Stomach smooth muscle (tissue), 2 donors: ENCODE measurements around the gene DYNC1I2.

Source experiments
- H3K27ac ChIP-seq: one replicate; pipeline ENCODE4 v1.7.0; 2013; ENCODE audit warnings: mild to moderate bottlenecking, low read length, inconsistent platforms
- H3K27me3 ChIP-seq, 2 donors: one replicate each; pipeline ENCODE4 v1.7.0; 2013; ENCODE audit warnings: low read length in 2 of 2; ENCODE audit not compliant: insufficient read depth in 2 of 2, control insufficient read depth in 1 of 2
- H3K36me3 ChIP-seq, 2 donors: one replicate each; pipeline ENCODE4 v1.7.0; 2013; ENCODE audit warnings: low read length in 2 of 2; ENCODE audit not compliant: control insufficient read depth in 2 of 2, insufficient read depth in 2 of 2
- H3K4me1 ChIP-seq: one replicate; pipeline ENCODE4 v1.7.0; 2013; ENCODE audit warnings: low read length; ENCODE audit not compliant: control insufficient read depth, insufficient read depth
- H3K4me3 ChIP-seq, 2 donors: one replicate each; pipeline ENCODE4 v1.7.0; 2013; ENCODE audit warnings: low read length in 2 of 2
- H3K9ac ChIP-seq, 2 donors: one replicate each; pipeline ENCODE4 v1.7.0; 2013; ENCODE audit warnings: low read length in 2 of 2, mild to moderate bottlenecking in 1 of 2
- H3K9me3 ChIP-seq, 2 donors: one replicate each; pipeline ENCODE4 v1.7.0; 2013; ENCODE audit warnings: low read length in 2 of 2; ENCODE audit not compliant: control insufficient read depth in 2 of 2
- donor health status: healthy.
- donor health status: Pancreatic carcinoma.

The DYNC1I2 gene

GRCh38 chr2:171675810-171676345, 11.4 kb upstream of the DYNC1I2 start:
- H3K9ac ChIP-seq: no peak overlapping the region
- H3K36me3 ChIP-seq: no peaks in the 10 kb centered on the region
- peaks cover 0 to 2% of the 10 kb centered on the region in 2 donors for H3K27me3 ChIP-seq
- no peaks in the 10 kb centered on the region for H3K4me1 ChIP-seq
- H3K9me3 ChIP-seq: no peaks in the 10 kb centered on the region
- H3K27ac ChIP-seq: no peak overlapping the region
- no peak overlapping the region for H3K4me3 ChIP-seq

- no peaks in the 10 kb centered on the region for H3K4me1 ChIP-seq
- peaks cover 0 to 2% of the 10 kb centered on the region in 2 donors for H3K27me3 ChIP-seq
- H3K36me3 ChIP-seq: no peaks in the 10 kb centered on the region
Observed at GRCh38 chr2:171678619-171679018, 8.7 kb upstream of the DYNC1I2 start.

GRCh38 chr2:171688129-171688465, 828 bp downstream of the DYNC1I2 start:
- H3K4me1 ChIP-seq: no peaks in the 10 kb centered on the region
- peak overlapping the region; percentile 72 for H3K27ac ChIP-seq
- peak overlapping the region; percentile 72 to 96 for H3K9ac ChIP-seq
- H3K27me3 ChIP-seq: no peaks in the 10 kb centered on the region
- H3K36me3 ChIP-seq: no peaks in the 10 kb centered on the region
- peak overlapping the region; percentile 89 to 100 for H3K4me3 ChIP-seq
- H3K9me3 ChIP-seq: no peaks in the 10 kb centered on the region

More at GRCh38 chr2:171678619-171679018, 8.7 kb upstream of the DYNC1I2 start:
- H3K4me3 ChIP-seq: no peak overlapping the region
- H3K9ac ChIP-seq: no peak overlapping the region
- H3K9me3 ChIP-seq: no peaks in the 10 kb centered on the region
- H3K27ac ChIP-seq: no peak overlapping the region

GRCh38 chr2:171692331-171692730, 5.1 kb downstream of the DYNC1I2 start:
- H3K4me3 ChIP-seq: no peak overlapping the region
- H3K27ac ChIP-seq: no peak overlapping the region
- H3K36me3 ChIP-seq: peaks cover 7 to 9% of the 10 kb centered on the region in 2 donors
- no peak overlapping the region for H3K9ac ChIP-seq
- H3K27me3 ChIP-seq: no peaks in the 10 kb centered on the region
- no peaks in the 10 kb centered on the region for H3K9me3 ChIP-seq
- H3K4me1 ChIP-seq: no peaks in the 10 kb centered on the region

- no peaks in the 10 kb centered on the region for H3K27me3 ChIP-seq
- no peak overlapping the region for H3K4me3 ChIP-seq
- peaks cover 4% of the 10 kb centered on the region in 2 donors for H3K36me3 ChIP-seq
- H3K4me1 ChIP-seq: no peaks in the 10 kb centered on the region
- H3K9me3 ChIP-seq: no peaks in the 10 kb centered on the region
- H3K27ac ChIP-seq: no peak overlapping the region
- no peak overlapping the region for H3K9ac ChIP-seq
Observed at GRCh38 chr2:171702781-171703556, 15.7 kb downstream of the DYNC1I2 start.

GRCh38 chr2:171703574-171704347, 16.5 kb downstream of the DYNC1I2 start:
- Histone ChIP-seq H3K27me3 (no peaks in the 10 kb centered on the region), H3K9ac (no peak overlapping the region), H3K9me3 (no peaks in the 10 kb centered on the region), H3K4me1 (no peaks in the 10 kb centered on the region), H3K27ac (no peak overlapping the region), H3K36me3 (peaks cover 0 to 4% of the 10 kb centered on the region in 2 donors), H3K4me3 (no peak overlapping the region)

GRCh38 chr2:171706152-171706803, 19.0 kb downstream of the DYNC1I2 start:
- H3K27me3 ChIP-seq: no peaks in the 10 kb centered on the region
- no peak overlapping the region for H3K4me3 ChIP-seq
- H3K27ac ChIP-seq: no peak overlapping the region
- no peaks in the 10 kb centered on the region for H3K4me1 ChIP-seq
- H3K36me3 ChIP-seq: no peaks in the 10 kb centered on the region
- no peak overlapping the region for H3K9ac ChIP-seq
- no peaks in the 10 kb centered on the region for H3K9me3 ChIP-seq

- no peak overlapping the region for H3K27ac ChIP-seq
- H3K4me3 ChIP-seq: no peak overlapping the region
- no peaks in the 10 kb centered on the region for H3K4me1 ChIP-seq
- no peak overlapping the region for H3K9ac ChIP-seq
- no peaks in the 10 kb centered on the region for H3K27me3 ChIP-seq
- no peaks in the 10 kb centered on the region for H3K9me3 ChIP-seq
- H3K36me3 ChIP-seq: no peaks in the 10 kb centered on the region
Observed at GRCh38 chr2:171707752-171708151, 20.5 kb downstream of the DYNC1I2 start.

- Histone ChIP-seq H3K27me3 (no peaks in the 10 kb centered on the region), H3K9me3 (no peaks in the 10 kb centered on the region), H3K4me1 (no peaks in the 10 kb centered on the region), H3K9ac (no peak overlapping the region), H3K4me3 (no peak overlapping the region), H3K27ac (no peak overlapping the region), H3K36me3 (no peaks in the 10 kb centered on the region)
Observed at GRCh38 chr2:171709011-171709685, 21.9 kb downstream of the DYNC1I2 start.

GRCh38 chr2:171711351-171711750, 24.1 kb downstream of the DYNC1I2 start:
- Histone ChIP-seq H3K9ac (no peak overlapping the region), H3K36me3 (peaks cover 2 to 5% of the 10 kb centered on the region in 2 donors), H3K9me3 (no peaks in the 10 kb centered on the region), H3K27ac (no peak overlapping the region), H3K4me3 (no peak overlapping the region), H3K4me1 (no peaks in the 10 kb centered on the region), H3K27me3 (no peaks in the 10 kb centered on the region)
